Adipocyte (in vitro differentiated cells): ENCODE results near the gene FLT1.
A peak's percentile ranks its signal among the peaks of the same experiment; 100 is the strongest.

Source experiments
- DNase-seq: peaks from one replicate; pipeline ENCODE4 v3.0.0-alpha.2; 2015; ENCODE audit warnings: low read depth
- H3K27me3 ChIP-seq: replicated peaks from 2 replicates; pipeline ENCODE4 v1.7.0; 2013; ENCODE audit warnings: mild to moderate bottlenecking, low read length, moderate library complexity; ENCODE audit not compliant: control insufficient read depth, insufficient read depth
- H3K36me3 ChIP-seq: 2 replicates; pipeline ENCODE4 v1.7.0; 2013; ENCODE audit warnings: low read length, mild to moderate bottlenecking, moderate library complexity; ENCODE audit not compliant: control insufficient read depth, insufficient read depth, severe bottlenecking
- H3K4me1 ChIP-seq: 2 replicates; pipeline ENCODE4 v1.7.0; 2013; ENCODE audit warnings: mild to moderate bottlenecking, low read length, moderate library complexity; ENCODE audit not compliant: control insufficient read depth, insufficient read depth
- H3K4me3 ChIP-seq: 2 replicates; pipeline ENCODE4 v1.7.0; 2013; ENCODE audit warnings: mild to moderate bottlenecking, low read length, moderate library complexity
- H3K9ac ChIP-seq: 2 replicates; pipeline ENCODE4 v1.7.0; 2013; ENCODE audit warnings: mild to moderate bottlenecking, low read length, moderate library complexity
- H3K9me3 ChIP-seq: 2 replicates; pipeline ENCODE4 v1.7.0; 2013; ENCODE audit warnings: mild to moderate bottlenecking, low read length, moderate library complexity; ENCODE audit not compliant: control insufficient read depth

Gene FLT1

DNA sequence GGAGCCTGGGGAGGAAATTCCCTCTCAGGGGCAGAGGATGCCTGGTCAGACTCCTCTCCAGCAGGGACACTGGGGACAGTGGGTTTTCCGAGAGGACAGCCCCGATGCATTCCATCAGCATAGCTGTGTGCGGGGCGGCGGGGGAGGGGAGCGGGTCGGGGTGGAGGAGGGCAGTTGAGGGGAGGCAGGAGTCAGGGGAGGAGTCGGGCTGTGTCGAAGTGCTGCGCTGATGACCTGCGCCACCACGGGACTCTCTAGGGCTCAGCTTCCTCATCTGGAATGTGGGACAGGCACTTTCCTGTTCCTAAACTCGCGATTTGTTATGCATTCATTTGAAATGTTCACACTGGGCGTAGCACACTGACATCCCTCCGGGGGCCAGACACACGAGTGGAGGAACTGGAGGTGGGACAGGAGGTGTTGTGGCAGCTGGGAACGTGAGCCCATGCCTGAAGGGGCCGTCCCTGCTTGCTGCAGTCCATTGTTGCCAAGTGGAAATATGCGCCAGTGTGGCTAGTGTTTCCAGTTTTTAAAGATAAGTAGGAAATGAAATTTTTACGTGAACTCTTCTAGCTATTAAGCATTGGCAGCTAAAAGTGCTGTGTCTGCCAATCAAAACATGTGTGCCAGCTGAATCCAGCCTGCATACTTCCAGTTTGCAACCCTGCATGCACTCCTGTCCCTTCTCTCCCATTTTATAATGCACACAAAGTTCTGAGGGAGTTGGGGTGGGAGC lies 43.3 kb downstream of the FLT1 start:
- H3K9me3 ChIP-seq: peaks cover 9% of the 10 kb centered on the region
- peak; percentile 36 for DNase-seq
- H3K36me3 ChIP-seq: no peaks in the 10 kb centered on the region
- H3K4me3 ChIP-seq: peak overlapping the region; percentile 61
- peaks cover 12% of the 10 kb centered on the region for H3K4me1 ChIP-seq
- H3K27me3 ChIP-seq: peaks cover 12% of the 10 kb centered on the region
- no peak overlapping the region for H3K9ac ChIP-seq

DNA sequence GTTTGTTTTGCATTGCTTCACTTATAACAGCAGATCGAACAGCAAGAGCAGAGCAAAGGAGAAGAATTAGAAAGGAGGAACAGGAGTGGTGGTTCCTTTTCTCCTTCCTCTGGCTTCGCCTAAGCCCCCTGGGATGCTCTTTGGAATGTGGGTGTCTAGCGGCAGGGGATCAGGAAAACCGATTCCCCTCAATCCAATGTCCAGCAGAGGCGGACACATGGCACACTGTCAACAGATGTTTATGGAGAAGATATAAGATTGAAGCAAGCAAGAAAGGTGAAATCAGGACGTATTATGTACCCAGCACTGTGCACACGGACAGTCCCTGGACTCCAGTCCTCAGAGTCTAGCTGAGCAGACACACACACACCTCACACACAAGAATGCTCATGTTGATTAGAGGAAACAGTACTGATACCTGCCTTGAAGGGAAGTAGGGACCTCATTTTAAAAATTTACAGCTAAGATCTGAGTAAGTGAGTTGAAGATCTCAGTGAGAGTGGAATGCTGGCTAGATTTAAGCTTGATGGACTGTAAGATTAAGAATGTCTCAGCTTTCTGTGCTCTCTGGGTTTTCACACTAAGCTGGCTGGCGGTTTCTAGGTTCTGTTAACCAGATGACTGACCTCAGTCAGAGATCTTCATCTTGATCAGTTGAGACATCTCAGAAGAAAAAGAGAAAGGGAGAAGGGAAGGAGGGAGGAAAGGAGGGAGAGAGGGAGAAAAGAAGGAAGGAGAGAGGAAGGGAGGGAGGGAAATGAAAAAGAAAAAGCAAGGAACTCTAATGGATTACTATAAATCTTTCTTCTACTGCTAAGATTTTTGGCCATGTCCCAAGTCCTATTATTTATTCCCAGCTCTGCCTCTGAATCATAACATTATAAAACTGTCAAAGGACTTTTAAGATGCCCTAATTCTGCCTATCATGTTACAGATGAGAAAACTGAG lies 44.8 kb downstream of the FLT1 start:
- Histone ChIP-seq H3K27me3 (peaks cover 12% of the 10 kb centered on the region), H3K9ac (no peak overlapping the region), H3K36me3 (no peaks in the 10 kb centered on the region), H3K4me1 (peaks cover 9% of the 10 kb centered on the region), H3K4me3 (no peak overlapping the region), H3K9me3 (peaks cover 9% of the 10 kb centered on the region)
- DNase-seq: peak; percentile 31

DNA sequence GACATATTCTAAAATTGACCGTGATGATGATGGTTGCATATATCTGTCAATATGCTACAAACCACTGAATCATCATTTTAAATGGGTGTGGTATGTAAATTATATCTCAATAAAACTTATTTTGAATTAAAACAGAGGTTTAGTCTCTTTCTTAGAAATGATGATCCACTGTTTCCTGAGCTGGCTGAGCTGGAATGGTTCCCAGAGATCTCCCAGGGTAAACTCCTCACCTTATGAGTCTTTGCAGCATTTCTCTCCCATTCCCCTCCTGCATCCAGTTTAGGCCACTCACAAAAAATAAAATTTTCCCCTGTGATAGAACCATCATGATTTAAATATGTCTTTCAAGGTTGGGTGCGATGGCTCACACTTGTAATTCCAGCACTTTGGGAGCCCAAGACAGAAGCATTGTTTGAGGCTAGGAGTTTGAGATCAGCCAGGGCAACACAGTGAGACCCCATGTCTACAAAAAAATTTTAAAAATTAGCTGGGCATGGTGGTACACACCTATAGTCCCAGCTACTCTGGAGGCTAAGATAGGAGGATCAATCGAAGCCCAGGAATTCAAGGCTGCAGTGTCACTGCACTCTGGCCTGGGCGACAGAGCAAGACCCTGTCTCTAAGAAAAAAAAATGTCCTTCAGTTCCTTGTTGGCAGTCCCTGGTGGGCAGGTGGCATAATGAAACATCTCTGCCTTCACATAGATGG lies 46.1 kb downstream of the FLT1 start:
- Histone ChIP-seq H3K4me3 (no peak overlapping the region), H3K9ac (no peak overlapping the region), H3K4me1 (peaks cover 9% of the 10 kb centered on the region), H3K9me3 (peaks cover 14% of the 10 kb centered on the region), H3K27me3 (peaks cover 6% of the 10 kb centered on the region), H3K36me3 (no peaks in the 10 kb centered on the region)
- no peak for DNase-seq

- Histone ChIP-seq H3K9me3 (peaks cover 22% of the 10 kb centered on the region), H3K27me3 (peaks cover under 1% of the 10 kb centered on the region), H3K36me3 (no peaks in the 10 kb centered on the region), H3K4me3 (no peak overlapping the region), H3K9ac (no peak overlapping the region), H3K4me1 (peaks cover 9% of the 10 kb centered on the region)
- DNase-seq: no peak
Observed at GRCh38 chr13:28447989-28448388, 46.9 kb downstream of the FLT1 start.

- no peak for DNase-seq
- Histone ChIP-seq H3K4me1 (peaks cover 9% of the 10 kb centered on the region), H3K36me3 (no peaks in the 10 kb centered on the region)
Observed at GRCh38 chr13:28447206-28447605, 47.7 kb downstream of the FLT1 start.

GRCh38 chr13:28442839-28443238 lies 52.1 kb downstream of the FLT1 start:
- H3K4me3 ChIP-seq: no peak overlapping the region
- H3K4me1 ChIP-seq: no peaks in the 10 kb centered on the region
- peaks cover 31% of the 10 kb centered on the region for H3K27me3 ChIP-seq
- H3K9me3 ChIP-seq: peaks cover 17% of the 10 kb centered on the region
- no peak for DNase-seq
- H3K36me3 ChIP-seq: no peaks in the 10 kb centered on the region
- no peak overlapping the region for H3K9ac ChIP-seq

More at GRCh38 chr13:28447206-28447605, 47.7 kb downstream of the FLT1 start:
- Histone ChIP-seq H3K9me3 (peaks cover 23% of the 10 kb centered on the region), H3K4me3 (no peak overlapping the region), H3K9ac (no peak overlapping the region), H3K27me3 (peaks cover 5% of the 10 kb centered on the region)

DNA sequence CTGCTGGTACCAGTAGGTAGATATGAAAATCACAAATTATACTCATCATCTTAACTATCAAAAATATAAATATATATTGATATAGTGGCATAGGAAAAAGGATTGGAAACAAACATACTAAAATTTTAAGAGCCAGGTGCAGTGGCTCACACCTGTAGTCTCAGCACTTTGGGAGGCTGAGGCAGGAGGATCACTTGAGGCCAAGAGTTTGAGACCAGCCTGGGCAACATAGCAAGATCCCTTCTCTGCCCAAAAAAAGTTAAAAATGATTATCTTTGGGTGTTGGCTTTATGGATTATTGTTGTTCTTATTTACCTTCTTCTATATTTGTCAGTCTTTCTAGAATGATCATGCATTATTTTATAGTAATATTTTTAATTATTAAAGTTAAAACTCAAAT lies 53.4 kb downstream of the FLT1 start:
- H3K36me3 ChIP-seq: no peaks in the 10 kb centered on the region
- H3K27me3 ChIP-seq: peaks cover 42% of the 10 kb centered on the region
- no peak overlapping the region for H3K9ac ChIP-seq
- H3K4me1 ChIP-seq: no peaks in the 10 kb centered on the region
- no peak overlapping the region for H3K4me3 ChIP-seq
- peaks cover 13% of the 10 kb centered on the region for H3K9me3 ChIP-seq
- no peak for DNase-seq

- no peak overlapping the region for H3K9ac ChIP-seq
- H3K36me3 ChIP-seq: no peaks in the 10 kb centered on the region
- H3K9me3 ChIP-seq: peaks cover 13% of the 10 kb centered on the region
- no peaks in the 10 kb centered on the region for H3K4me1 ChIP-seq
- peaks cover 47% of the 10 kb centered on the region for H3K27me3 ChIP-seq
- no peak overlapping the region for H3K4me3 ChIP-seq
- no peak for DNase-seq
Observed at GRCh38 chr13:28440774-28441504, 54.0 kb downstream of the FLT1 start.

DNA sequence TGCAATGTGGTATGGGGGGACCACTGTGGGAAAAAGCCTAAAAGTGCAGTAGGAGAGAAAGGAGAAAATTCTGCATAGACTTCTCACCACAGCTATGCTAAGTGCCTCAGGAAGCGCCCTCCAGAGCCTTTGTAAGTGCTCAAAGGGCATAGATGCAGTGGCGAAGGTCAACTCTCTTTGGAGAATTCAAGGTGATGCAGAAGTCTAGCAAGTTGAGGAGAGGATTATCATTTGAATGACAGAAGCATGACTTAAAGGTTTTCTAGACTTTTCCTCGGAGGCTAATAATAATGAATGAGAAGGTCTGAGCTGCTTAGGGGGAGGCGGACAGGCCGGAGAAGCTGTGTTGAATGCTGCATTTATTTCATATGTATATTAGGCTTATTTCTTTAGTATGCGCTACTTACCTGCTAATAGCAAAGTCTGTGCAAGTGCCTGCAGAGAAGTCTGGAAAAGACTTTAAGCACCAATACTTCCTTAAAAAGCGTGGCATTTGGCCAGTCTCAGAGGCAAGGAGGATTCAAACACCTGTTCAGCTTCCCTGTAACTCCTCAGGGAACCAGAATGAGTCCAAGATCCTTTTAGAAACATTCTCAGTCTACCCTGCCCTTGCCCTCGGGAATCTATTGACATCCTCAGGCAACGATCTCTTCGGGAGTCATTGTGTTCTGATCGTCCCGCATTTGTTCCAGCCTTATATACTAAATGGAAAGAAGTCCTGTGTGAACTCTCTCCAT lies 56.2 kb downstream of the FLT1 start:
- Histone ChIP-seq H3K36me3 (no peaks in the 10 kb centered on the region), H3K9me3 (peaks cover 8% of the 10 kb centered on the region), H3K9ac (no peak overlapping the region), H3K4me3 (no peak overlapping the region), H3K4me1 (no peaks in the 10 kb centered on the region), H3K27me3 (peaks cover 51% of the 10 kb centered on the region)
- no peak for DNase-seq

DNA sequence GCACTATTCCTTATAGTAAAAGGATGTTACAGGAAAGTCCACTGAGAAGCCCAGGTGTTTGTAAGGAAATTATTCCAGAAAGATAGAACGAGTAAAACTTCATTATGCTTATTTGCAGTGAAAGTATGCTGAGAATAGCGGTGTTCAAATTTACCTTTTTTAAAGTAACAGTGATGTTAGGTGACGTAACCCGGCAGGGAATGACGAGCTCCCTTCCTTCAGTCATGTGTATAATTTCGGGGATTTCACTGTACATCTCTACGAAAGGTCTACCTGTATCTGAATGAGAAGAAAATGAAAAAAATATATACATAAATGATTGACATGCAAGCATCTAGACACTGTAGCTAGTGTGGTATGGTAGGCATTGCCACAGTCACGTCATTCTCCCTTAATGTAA lies 56.9 kb downstream of the FLT1 start:
- Histone ChIP-seq H3K9me3 (peaks cover 1% of the 10 kb centered on the region), H3K36me3 (no peaks in the 10 kb centered on the region), H3K4me1 (no peaks in the 10 kb centered on the region), H3K9ac (no peak overlapping the region), H3K27me3 (peaks cover 51% of the 10 kb centered on the region), H3K4me3 (no peak overlapping the region)
- DNase-seq: no peak
